Measurements from ENCODE around the gene HES5. TPM values are rescaled to one million over a fixed set of nuclear protein-coding genes. Genes with fewer than 3 reads are reported as not detected.

HES5 gene
- total and polyA plus RNA-seq, 2 donors (not counting 3 experiments of a cell fraction or from before 2014, with no cell fraction given), result 0.07 TPM; not detected in 1

GRCh38 chr1:2509589-2509988 is 20.5 kb downstream of the HES5 start:
- intact Hi-C loops (cut with micrococcal nuclease), result loop anchor here (5.0 kb wide), 1 partner anchor 97 kb away; the partner anchor contains the start of gene PEX10
- POLR2A ChIA-PET, result no interaction called here
- dilution Hi-C loops (cut with MboI; ENCODE audit: extremely low pct_ligation_motif_present, low sequenced_read_pairs), result no loop called here

More at GRCh38 chr1:2509589-2509988, 20.5 kb downstream of the HES5 start:
- no peaks in the 10 kb centered on the region for H4K20me1 ChIP-seq (replicated peaks; ENCODE audit: control insufficient read depth, extremely low read depth, insufficient read depth, low read length)
- no peak overlapping the region for H2AFZ ChIP-seq (ENCODE audit: low read depth, low read length)
- CTCF ChIA-PET, result interaction anchor here (1.0 to 1.4 kb wide), 2 partner anchors 9 to 66 kb away, joined by 3 to 4 read pairs; no protein-coding TSS in a partner anchor
- H3K9ac ChIP-seq (replicated peaks; ENCODE audit: extremely low read depth, insufficient read depth, low read length), result no peak overlapping the region
- no peak overlapping the region for H3K4me3 ChIP-seq (replicated peaks in 1 of 3; ENCODE audit: insufficient read depth in 1 of 3, low read depth in 1 of 3, low read length in 3 of 3)
- BruUV-seq (replicated peaks), result no TSS peak
- no peaks in the 10 kb centered on the region for H3K9me1 ChIP-seq (replicated peaks; ENCODE audit: control insufficient read depth, extremely low read depth, insufficient read depth, low read length)
- no peak for TF ChIP-seq MYC (IDR thresholded peaks at IDR 0.05; ENCODE audit: low read depth, low read length)
- no peak for TF ChIP-seq MAX (IDR thresholded peaks at IDR 0.05; ENCODE audit: insufficient read depth, insufficient read length)
- TF ChIP-seq EZH2 (IDR thresholded peaks at IDR 0.05; ENCODE audit: borderline replicate concordance, low read depth, low read length, severe bottlenecking), result no peak
- no peak for TF ChIP-seq GATA2 (IDR thresholded peaks at IDR 0.05; ENCODE audit: insufficient read depth, insufficient read length, low read depth, low read length)
- TF ChIP-seq FOS (IDR thresholded peaks at IDR 0.05; ENCODE audit: borderline replicate concordance, insufficient read depth, low read length), result no peak
- TF ChIP-seq POLR2A (IDR thresholded peaks at IDR 0.05; ENCODE audit: low read depth, low read length), result no peak
- TF ChIP-seq POLR2AphosphoS5 (IDR thresholded peaks at IDR 0.05; ENCODE audit: insufficient read depth, low read depth, low read length), result no peak
- no peak for TF ChIP-seq JUN (IDR thresholded peaks at IDR 0.05; ENCODE audit: borderline replicate concordance, insufficient read depth, insufficient read length, low read depth)
- no peak for TF ChIP-seq CTCF (IDR thresholded peaks at IDR 0.05; ENCODE audit: extremely low read depth in 1 of 2, insufficient read depth in 1 of 2, low read depth in 1 of 2, low read length in 2 of 2)
- no peaks in the 10 kb centered on the region for H3K4me1 ChIP-seq (ENCODE audit: control insufficient read depth, extremely low read depth, insufficient read depth, low read length)
- no peaks in the 10 kb centered on the region for H3K79me2 ChIP-seq (ENCODE audit: control insufficient read depth, insufficient read depth, low read length)
- H3K36me3 ChIP-seq (ENCODE audit: control insufficient read depth in 2 of 2, extremely low read depth in 1 of 2, insufficient read depth in 2 of 2, low read length in 2 of 2), result peaks cover 0 to 49% of the 10 kb centered on the region in 2 experiments
- no peak for DNase-seq (ENCODE audit: low read depth, low spot score)
- H3K4me2 ChIP-seq (ENCODE audit: insufficient read depth, low read length), result no peak overlapping the region
- H3K27me3 ChIP-seq (ENCODE audit: control insufficient read depth in 2 of 2, insufficient read depth in 2 of 2, low read length in 2 of 2), result no peaks in the 10 kb centered on the region
- H3K9me3 ChIP-seq (replicated peaks; ENCODE audit: control insufficient read depth, insufficient read depth, low read length), result no peaks in the 10 kb centered on the region
- H3K27ac ChIP-seq (ENCODE audit: insufficient read depth, low read depth, low read length), result no peak overlapping the region
- no peak for FAIRE-seq

Measured in endothelial cell of umbilical vein (primary cell).